Head of caudate nucleus (tissue), 42 donors: Measurements from ENCODE around the gene WNK3.
"Not testable (repeated sequence)": the region's sequence is repeated elsewhere in the genome, so short reads cannot be mapped to it uniquely, and the experiment has no call there.

ENCODE experiments used
- DNase-seq, 42 donors: peaks; one replicate each; pipeline versions ENCODE4 v3.0.0 to v3.0.0-alpha.2; 2020 to 2021; ENCODE audit warnings: mixed read lengths in 7 of 42
- intact Hi-C: fragments of 100-400 bp; cut with DNase I; formaldehyde crosslinking; loops from one replicate; pipeline ENCODE4 v1.15.0; 2022

The WNK3 gene

DNA sequence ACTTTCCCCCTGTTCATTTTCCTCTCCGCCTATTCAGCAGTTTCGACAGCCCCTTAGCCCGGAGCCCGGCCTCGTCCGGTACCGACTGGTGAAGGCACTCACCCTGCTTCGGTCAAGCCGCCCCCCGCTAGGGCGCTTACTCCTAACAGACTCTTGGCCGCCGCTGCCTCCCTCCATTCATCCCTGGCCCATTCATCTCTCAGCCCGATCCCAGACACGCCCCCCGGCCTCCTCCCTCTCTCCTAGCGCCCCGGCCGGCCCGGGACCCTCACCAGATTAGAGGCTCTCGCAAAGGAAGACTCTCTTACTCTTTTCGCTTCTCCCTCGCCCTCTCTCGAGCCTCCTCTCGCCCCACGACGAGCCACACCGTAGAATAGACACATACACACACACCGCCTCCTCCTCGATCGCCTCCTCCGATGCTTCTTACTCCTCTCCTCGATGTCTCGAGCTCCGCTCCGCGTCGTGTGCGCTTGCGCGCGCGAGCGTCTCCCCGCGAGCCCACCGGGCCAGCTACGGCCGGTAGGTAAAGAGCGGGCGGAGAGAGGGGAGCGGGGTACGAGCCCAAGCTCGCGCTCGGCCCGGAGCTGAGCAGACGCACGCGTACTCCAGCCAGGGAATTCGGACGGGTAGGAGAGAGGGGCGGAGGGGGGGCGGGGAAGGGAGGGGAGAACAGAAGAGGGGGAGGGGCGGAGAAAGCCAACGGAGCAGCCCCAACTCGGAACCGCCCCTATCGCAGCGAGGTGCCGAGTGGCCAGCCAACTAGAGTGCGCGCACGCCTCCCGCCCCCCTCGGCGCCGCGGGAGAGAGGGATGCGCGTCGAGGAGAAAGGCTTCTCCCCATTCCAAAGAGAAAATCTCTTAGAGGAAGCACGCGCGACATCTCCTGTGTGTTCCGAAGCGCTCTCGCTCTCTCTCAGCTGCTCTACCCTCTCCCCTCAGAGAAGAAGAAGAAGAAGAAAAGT lies at the start of gene WNK3:
WNK3 (minus strand) TSS at position 633 of the 964 bp plus-strand sequence.
- peak; percentile 59 to 91 (median 80) for DNase-seq
- intact Hi-C loops: no loop called here

DNA sequence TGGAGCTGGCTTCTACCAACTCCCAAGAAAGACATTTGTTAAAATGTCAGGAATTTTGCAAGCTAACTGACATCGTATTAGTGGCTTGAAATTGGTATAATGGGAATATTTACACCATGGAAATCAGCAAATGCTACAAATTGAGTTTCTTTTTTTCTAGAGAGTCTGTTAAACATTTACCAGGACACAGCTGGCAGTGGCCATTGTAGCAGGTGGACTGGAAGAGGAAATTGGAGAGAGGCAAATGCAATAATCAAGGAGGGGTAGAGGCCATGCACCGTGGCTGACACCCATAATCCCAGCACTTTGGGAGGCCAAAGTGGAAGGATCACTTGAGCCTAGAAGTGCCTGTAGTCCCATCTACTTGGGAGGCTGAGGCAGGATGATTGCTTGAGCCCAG lies 49.4 kb upstream of the WNK3 start:
- intact Hi-C loops: no loop called here
- no peak for DNase-seq

DNA sequence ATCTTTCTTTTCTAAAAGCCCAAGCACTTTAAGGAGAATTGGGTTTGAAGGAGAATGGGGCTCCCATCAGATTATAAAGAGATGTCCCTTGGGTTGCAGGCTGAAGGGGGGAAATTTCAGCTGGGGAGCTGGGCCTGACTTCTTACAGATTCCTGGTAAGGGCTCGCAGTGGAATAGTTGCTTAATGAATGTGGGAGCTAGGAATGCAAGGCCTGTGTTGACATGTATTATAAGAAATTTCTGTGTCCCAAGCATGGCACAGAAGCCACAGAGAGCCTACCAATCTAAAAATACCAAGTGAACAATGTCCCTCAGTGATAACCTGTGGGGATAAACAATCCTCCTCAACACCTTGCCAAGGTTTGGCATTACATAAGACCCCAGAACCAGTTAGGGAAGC lies 39.3 kb upstream of the WNK3 start:
- intact Hi-C loops: no loop called here
- no peak for DNase-seq

DNA sequence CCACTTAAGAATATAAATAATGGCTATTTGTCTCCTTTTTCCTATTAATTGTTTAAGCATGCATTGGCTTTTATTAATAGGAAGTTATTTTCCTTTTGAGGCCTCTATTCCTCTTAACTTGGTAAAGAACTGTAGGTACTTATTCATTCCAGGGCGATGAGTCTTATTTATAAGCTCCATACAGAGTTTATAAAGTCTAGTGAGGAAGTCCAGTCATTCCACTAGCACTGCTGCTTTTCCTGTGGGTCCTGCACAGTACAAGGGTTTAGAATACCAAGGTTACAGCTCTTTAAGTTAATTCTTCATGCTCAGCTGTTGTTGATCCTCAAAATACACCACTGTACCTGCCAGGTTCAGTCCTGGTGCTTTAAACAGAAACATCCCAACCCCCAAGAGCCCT lies 28.5 kb upstream of the WNK3 start:
- no peak for DNase-seq
- intact Hi-C loops: no loop called here

DNA sequence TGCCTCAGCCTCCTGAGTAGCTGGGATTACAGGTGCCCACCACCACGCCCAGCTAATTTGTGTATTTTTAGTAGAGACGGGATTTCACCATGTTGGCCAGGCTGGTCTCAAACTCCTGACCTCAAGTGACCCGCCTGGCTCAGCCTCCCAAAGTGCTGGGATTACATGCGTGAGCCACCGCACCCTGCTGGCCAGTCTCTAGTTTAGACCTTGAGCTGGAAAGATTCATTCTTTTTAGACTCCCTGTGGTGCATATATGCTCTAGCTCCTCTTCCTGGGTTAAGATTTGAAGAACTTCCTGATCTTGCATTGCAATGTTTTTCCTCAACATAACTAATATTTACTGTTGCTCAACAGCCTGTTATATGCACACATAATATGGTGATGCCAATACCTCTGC lies 26.8 kb upstream of the WNK3 start:
- DNase-seq, intact Hi-C loops: not testable (repeated sequence)

DNA sequence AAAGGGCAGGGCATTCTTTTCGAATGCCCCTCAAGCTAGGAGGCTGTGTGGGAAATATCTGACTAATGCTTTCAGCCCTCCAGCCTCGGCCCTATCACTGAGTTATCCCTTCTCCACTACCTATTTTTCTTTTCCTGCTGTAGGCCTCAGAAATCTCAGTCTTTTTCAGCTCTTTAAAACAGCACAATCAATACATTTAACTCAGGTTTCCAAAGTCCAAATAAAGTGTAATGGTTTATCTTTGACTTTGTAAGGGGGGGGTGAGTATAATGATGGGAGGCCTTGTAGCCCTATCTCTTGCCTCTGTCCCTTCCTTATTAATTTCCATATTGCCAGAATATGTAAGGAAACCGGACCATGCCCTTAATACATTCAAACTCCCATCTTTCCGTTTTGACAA lies 1.6 kb upstream of the WNK3 start:
- intact Hi-C loops: no loop called here
- DNase-seq: no peak

DNA sequence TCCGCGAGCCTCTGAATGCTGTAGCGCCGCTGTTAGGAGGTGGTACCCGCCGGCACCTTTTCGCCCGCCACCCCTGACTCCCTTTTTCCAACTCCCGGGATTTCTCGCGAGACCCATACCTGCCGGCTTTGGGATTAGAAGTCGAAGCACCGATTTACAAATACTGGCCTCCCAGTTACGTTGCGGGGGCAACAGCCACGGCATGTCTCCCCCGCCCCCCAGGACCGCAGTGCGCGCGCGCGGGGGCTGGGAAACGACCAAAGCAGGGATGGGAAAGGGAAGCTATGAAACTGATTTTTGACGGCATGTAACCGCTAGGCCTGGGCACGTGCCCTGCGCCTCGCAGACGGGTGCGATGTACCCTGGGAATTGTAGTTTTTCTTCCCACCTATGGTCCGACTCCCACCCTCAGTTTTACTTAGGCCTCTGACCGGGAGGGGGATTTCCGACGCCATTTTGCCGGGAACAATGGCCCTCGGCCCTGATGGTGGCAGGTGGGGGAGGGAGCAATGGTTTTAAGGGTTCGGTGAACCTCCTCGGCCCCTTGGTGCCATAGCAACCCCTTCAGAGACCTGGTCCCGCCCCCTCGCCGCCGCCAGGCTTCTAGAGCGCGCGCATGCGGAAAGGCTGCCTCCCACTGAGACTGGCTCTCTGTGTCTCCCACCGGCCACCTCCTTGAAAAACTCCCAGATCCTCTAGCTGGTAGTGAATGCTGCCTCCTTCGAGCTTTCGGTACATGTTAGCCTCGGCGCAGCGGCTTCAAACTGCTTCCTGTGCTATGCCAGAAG lies 772 bp upstream of the WNK3 start:
- intact Hi-C loops: no loop called here

DNA sequence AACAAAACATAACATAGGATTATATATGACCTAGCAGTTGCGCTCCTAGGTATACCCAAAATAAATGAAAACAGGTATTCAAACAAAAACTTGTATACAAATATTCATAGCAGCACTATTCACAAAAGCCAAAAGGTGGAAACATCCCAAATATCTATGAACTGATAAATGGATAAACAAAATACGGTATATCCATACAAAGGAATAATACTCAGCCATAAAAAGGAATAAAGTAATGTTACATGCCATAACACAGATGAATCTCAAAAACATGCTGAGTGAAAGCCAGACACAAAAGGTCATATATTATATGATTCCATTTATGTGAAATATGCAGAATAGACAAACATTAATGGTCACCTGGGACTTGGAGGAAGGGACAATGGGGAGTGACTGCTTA lies 5.2 kb downstream of the WNK3 start:
- no peak for DNase-seq
- intact Hi-C loops: no loop called here

More for the DNA sequence above, 772 bp upstream of the WNK3 start:
- DNase-seq: peak; percentile 64 to 91 (median 82)

DNA sequence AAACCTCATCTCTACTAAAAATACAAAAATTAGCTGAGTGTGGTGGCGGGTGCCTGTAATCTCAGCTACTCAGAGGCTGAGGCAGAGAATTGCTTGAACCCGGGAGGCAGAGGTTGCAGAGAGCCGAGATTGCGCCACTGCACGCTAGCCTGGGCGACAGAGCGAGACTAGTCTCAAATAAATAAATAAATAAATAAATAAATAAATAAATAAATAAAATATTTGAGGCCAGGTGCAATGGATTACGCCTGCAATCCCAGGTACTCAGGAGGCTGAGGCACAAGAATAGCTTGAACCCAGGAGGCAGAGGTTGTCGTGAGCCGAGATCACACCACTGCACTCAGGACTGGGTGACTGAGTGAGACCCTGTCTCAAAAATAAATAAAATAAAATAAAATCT lies 20.5 kb downstream of the WNK3 start:
- DNase-seq, intact Hi-C loops: not testable (repeated sequence)

DNA sequence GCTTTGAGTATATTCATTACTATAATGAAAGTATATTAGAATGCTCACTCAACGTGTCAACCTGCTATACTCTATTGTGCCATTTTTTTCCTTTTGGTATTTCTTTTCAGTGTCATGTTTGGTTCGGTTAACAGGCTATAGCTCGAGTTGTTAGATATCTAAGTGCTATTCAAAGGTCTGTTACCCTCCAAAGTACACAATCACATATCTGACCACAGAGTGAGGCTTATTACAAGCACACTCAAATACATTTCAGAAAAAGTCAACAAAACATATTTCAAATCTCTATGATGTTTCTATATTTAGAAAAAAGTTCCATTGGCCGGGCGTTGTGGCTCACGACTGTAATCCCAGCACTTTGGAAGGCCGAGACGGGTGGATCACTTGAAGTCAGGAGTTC lies 32.8 kb downstream of the WNK3 start:
- DNase-seq: no peak
- intact Hi-C loops: no loop called here

DNA sequence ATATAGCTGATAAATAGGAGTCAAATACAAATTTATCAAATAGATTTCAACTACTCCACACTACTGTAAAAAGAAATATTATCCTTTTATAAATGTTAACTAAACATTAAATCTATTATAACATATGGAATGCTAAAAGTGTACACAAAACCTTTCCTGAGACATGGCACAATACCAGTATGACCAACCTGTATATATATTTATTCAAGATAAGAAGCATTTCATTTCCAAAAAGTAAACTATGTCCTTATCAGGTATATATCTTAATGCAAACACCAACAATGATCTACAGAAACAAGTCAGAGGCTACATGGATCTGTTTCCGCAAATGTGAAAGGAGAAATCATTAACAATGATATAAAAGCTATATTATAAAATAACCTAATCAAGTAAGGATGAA lies 37.8 kb downstream of the WNK3 start:
- DNase-seq: no peak
- intact Hi-C loops: no loop called here

DNA sequence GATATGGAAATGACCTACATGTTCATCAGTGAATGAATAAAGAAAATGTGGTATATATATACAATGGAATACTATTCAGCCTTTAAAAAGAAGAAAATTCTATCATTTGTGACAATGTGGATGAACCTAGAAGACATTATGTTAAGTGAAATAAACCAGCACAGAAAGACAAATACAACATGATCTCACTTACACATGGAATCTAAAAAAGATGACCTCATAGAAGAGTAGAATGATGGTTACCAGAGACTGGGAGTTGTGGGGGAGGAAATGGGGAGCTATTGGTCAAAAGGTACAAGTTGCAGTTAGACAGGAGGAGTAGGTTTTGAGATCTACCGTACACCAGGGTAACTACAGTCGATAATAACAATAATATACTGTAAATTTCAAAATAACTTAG lies 51.5 kb downstream of the WNK3 start:
- DNase-seq: no peak
- intact Hi-C loops: no loop called here

DNA sequence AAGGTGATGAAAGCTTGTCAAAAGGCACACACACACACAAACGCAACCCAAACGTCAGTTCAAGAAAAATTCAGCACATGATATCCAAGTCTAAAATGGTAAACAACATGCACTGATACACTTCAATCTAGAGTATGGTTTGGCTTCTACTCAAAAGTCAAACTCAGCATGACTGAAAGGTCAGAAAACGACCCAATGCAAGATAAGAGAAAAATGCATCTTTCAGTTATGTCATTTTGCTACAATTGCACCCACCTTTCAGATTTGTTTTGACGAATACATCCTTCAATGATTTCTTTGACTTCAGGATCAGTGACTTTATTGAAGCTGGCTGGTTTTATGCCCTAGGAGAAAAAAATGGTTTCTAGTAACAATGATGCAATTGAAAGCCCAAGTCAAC lies 56.3 kb downstream of the WNK3 start:
- intact Hi-C loops: no loop called here

DNA sequence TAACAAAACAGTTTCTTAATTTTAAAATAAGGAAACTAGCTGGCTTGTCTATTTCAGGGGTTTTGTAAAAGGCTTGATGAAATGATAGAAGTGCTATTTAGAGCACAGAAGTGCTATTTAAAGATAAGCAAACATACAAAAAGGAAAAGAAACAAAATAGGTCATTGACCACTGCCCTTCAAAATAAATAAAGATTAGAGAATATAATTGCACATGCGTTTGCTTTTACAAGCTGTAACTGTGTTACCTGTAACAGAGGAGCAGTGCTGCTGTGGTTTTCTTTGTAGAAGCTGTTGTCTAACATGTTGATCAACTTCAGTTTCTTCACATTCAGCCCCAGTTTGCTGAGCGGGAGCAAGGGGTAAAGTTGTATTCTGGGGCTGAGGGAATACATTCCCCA lies 63.5 kb downstream of the WNK3 start:
- intact Hi-C loops: no loop called here
- DNase-seq: no peak

More for the DNA sequence above, 56.3 kb downstream of the WNK3 start:
- DNase-seq: no peak

DNA sequence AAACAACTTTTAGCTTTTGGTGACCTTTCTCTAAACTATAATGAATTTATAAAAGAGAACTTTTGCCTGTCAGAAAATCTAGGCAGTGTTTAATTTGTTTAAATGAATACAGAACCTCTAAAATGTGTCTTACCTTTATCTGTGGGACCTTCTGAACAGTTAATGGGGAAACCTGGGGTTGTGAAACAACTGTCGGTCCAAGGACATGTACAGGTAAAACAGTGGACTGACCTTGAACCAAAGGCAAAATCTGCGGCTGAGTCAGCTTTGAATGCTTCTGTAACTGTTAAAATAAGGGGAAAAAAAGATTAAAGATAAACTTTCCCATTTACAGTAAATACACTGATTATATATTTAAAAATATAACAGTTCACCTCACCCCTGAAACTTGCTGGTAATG lies 65.1 kb downstream of the WNK3 start:
- no peak for DNase-seq
- intact Hi-C loops: no loop called here

DNA sequence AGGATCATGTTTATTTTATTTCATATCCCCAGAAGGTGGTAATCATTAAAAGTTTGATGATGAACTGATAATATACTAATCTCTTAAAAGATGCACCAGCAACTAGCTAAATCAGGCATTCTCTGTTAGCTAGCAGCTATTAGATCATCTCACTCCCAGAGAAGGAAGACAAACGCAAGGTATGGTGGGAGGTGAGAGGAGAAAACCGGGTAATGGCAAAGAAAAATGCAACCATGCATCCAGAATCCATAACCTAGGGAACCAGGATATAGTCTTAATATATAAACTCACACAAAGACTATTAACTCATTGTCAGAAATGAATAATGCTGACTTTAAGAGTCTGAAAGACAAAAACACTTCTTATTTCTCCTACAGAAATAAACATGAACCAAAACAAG lies 66.1 kb downstream of the WNK3 start:
- intact Hi-C loops: no loop called here
- DNase-seq: no peak

DNA sequence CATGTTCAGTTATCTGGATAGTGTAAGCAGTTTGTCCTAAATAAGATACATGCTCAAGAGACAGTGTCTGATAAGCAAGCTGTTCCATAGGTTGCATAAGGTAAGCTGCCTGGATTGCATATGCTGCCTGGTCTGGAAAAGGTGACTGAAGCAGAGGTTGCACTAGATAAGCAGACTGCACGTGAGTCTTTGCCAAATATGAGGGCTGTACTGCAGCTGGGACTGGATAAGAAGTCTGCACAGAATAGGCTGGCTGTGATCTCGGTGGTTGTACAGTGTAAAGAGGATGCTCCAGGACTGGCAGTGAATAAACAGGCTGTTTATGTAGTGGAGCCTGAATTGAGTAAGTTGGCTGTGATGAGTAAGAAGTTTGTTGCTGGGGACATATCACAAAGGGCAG lies 68.9 kb downstream of the WNK3 start:
- intact Hi-C loops: no loop called here
- DNase-seq: no peak

DNA sequence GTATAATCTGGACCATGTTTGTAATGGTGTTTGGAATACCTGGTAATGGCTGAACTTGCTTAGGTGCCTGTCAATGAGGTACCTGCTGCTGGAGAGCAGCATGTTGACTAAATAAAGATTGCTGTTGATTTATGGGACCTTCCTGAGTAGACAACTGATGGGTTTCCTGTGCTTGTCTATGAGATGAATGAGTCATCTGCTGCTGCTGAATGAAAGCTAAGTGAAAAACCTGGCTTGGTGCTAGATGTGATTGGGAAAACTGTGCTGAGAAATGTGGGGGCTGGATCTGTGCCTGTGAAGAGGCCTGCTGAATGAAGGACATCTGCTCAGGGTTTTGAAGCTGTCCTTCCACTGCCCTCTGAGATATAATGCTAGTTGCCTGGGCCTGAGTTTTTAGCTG lies 69.6 kb downstream of the WNK3 start:
- intact Hi-C loops: no loop called here
- DNase-seq: peak in 1 of 42 donors; percentile 35

DNA sequence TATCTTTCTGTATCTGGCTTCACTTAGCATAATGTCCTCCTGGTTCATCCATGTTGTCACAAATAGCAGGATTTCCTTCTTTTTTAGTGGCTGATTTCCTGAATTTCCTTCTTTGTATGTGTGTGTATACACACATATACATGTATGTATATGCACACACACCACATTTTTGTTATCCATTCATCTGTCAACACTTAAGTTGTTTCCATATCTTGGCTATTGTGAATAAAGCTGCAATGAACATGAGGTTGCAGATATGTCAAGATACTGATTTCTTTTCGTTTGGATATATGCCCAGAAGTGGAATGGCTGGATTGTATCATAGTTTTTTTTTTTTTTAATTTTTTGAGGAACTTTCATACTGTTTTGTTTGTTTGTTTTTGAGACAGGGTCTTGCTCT lies 76.2 kb downstream of the WNK3 start:
- no peak for DNase-seq
- intact Hi-C loops: no loop called here

DNA sequence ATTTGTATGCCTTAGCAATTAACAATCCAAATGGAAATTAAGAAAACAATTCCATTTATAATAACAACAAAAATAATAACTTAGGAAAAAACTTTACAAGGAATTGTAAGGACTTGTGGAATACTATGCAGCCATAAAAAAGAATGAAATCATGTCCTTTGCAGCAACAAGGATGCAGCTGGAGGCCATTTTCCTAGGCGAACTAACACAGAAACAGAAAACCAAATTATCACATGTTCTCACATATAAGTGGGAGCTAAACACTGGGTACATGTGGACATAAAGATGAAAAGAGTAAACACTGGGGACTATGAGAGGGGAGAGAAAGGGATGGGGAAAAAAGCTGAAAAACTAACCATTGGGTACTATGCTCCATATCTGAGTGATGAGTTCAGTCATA lies 77.4 kb downstream of the WNK3 start:
- DNase-seq: no peak
- intact Hi-C loops: no loop called here
